ENCODE measurements around the gene SCN2B.
"Not testable (repeated sequence)": the region's sequence is repeated elsewhere in the genome, so short reads cannot be mapped to it uniquely, and the experiment has no call there.

SCN2B gene

GRCh38 chr11:118206391-118207031, 30.1 kb upstream of the SCN2B start:
- DNase-seq (ENCODE audit: low read depth), result no peak

- no peak for DNase-seq (ENCODE audit: low read depth)
Measured at GRCh38 chr11:118205606-118206378, 29.4 kb upstream of the SCN2B start.

- DNase-seq (ENCODE audit: low read depth), result no peak
Measured at GRCh38 chr11:118202599-118203422, 26.4 kb upstream of the SCN2B start.

GRCh38 chr11:118201966-118202365, 25.5 kb upstream of the SCN2B start:
- no peak for DNase-seq (ENCODE audit: low read depth)

- no peak for DNase-seq (ENCODE audit: low read depth)
Measured at GRCh38 chr11:118200901-118201680, 24.7 kb upstream of the SCN2B start.

GRCh38 chr11:118200497-118200896, 24.1 kb upstream of the SCN2B start:
- no peak for DNase-seq (ENCODE audit: low read depth)

- no peak for DNase-seq (ENCODE audit: low read depth)
Measured at GRCh38 chr11:118199135-118199534, 22.7 kb upstream of the SCN2B start.

- peak; percentile 74 for DNase-seq (ENCODE audit: low read depth)
Measured at GRCh38 chr11:118198370-118198769, 21.9 kb upstream of the SCN2B start.

GRCh38 chr11:118194835-118195627, 18.6 kb upstream of the SCN2B start:
- peak; percentile 42 for DNase-seq (ENCODE audit: low read depth)

- DNase-seq (ENCODE audit: low read depth), result no peak
Measured at GRCh38 chr11:118193910-118194566, 17.6 kb upstream of the SCN2B start.

- DNase-seq (ENCODE audit: low read depth), result not testable (repeated sequence)
Measured at GRCh38 chr11:118192817-118193216, 16.4 kb upstream of the SCN2B start.

GRCh38 chr11:118190942-118191506, 14.6 kb upstream of the SCN2B start:
- DNase-seq (ENCODE audit: low read depth), result not testable (repeated sequence)

GRCh38 chr11:118186346-118187107, 10.1 kb upstream of the SCN2B start:
- no peak for DNase-seq (ENCODE audit: low read depth)

- DNase-seq (ENCODE audit: low read depth), result no peak
Measured at GRCh38 chr11:118184784-118185579, 8.5 kb upstream of the SCN2B start.

GRCh38 chr11:118183691-118184090, 7.3 kb upstream of the SCN2B start:
- DNase-seq (ENCODE audit: low read depth), result not testable (repeated sequence)

- peak; percentile 56 for DNase-seq (ENCODE audit: low read depth)
Measured at GRCh38 chr11:118180300-118180703, 3.9 kb upstream of the SCN2B start.

- no peak for DNase-seq (ENCODE audit: low read depth)
Measured at GRCh38 chr11:118176778-118177134, 317 bp upstream of the SCN2B start.
